HCT116 (cell line): Measurements from ENCODE around the gene COL7A1. TPM values are rescaled to one million over a fixed set of nuclear protein-coding genes. Genes with fewer than 3 reads are reported as not detected.

Experiments used
- ATAC-seq: fragments of 200-7000 bp; cut with Tn5 transposase; 2 replicates; pipeline ENCODE4 v1.9.1; 2020; ENCODE audit warnings: mild to moderate bottlenecking, moderate library complexity
- BruUV-seq: library from RNA; stranded (reverse); fragments of 400-500 nt; replicated peaks from 2 replicates; lab custom pipeline; 2021; lab: Mats Ljungman, UMichigan
- CTCF ChIA-PET: fragments of 300-600 bp; sonication (Branson Sonifier 250); formaldehyde crosslinking; loops from one replicate; lab custom pipeline; 2021; ENCODE audit warnings: antibody characterized with exemption; lab: Charles Lee
- POLR2A ChIA-PET: fragments of 300-600, 350-600 bp; sonication (Branson Sonifier 250); formaldehyde crosslinking; loops from one replicate; lab custom pipeline; 2021; ENCODE audit warnings: antibody characterized with exemption; lab: Charles Lee
- RAD21 ChIA-PET, 2 experiments: fragments of 300-600 bp; sonication (Branson Sonifier 250); formaldehyde crosslinking; loops; one replicate each; lab custom pipeline; 2023; ENCODE audit warnings: low total read pairs in 2 of 2; ENCODE audit not compliant: uncharacterized antibody in 2 of 2, unreplicated experiment in 2 of 2, low non-redundant PET in 1 of 2; lab: Charles Lee
- DNase-seq: peaks from one replicate; pipeline ENCODE4 v3.0.0-alpha.2; 2010; ENCODE audit warnings: low read depth, low spot score
- H2AFZ ChIP-seq: fragments of 200-600 bp; shearing (Covaris generic), sonication (generic); 2 replicates; pipeline ENCODE4 v1.6.1; 2017; ENCODE audit warnings: low read depth, mixed run types, mixed read lengths, antibody characterized with exemption, low read length; ENCODE audit not compliant: poor library complexity, severe bottlenecking
- H3K27ac ChIP-seq: 2 replicates; pipeline ENCODE4 v1.5.1; 2012; ENCODE audit warnings: low read depth, low read length
- H3K27me3 ChIP-seq: fragments of 200-600 bp; sonication (generic); 2 replicates; pipeline ENCODE4 v1.6.1; 2016; ENCODE audit warnings: mixed run types, low read length, mixed read lengths; ENCODE audit not compliant: insufficient read depth
- H3K36me3 ChIP-seq, 2 experiments: fragments of 200-500 bp in 1 of 2; fragments of 200-600 bp in 1 of 2; sonication (Bioruptor generic) in 1 of 2; sonication (generic) in 1 of 2; 2 replicates each; pipeline versions ENCODE4 v1.5.1 to v1.6.1; 2014 to 2016; ENCODE audit warnings: low read length in 2 of 2, inconsistent platforms in 1 of 2, mixed read lengths in 1 of 2, mixed run types in 1 of 2; ENCODE audit not compliant: insufficient read depth in 2 of 2, control insufficient read depth in 1 of 2
- H3K4me1 ChIP-seq, 2 experiments: fragments of 200-600 bp in 1 of 2; sonication (generic) in 1 of 2; 2 replicates each; pipeline versions ENCODE4 v1.5.1 to v1.6.1; 2012 to 2017; ENCODE audit warnings: low read length in 2 of 2, inconsistent platforms in 1 of 2, mild to moderate bottlenecking in 1 of 2, mixed read lengths in 1 of 2, mixed run types in 1 of 2, moderate library complexity in 1 of 2; ENCODE audit not compliant: insufficient read depth in 2 of 2, control insufficient read depth in 1 of 2
- H3K4me2 ChIP-seq: fragments of 200-600 bp; sonication (generic); 2 replicates; pipeline ENCODE4 v1.6.1; 2017; ENCODE audit warnings: mixed run types, low read length, mixed read lengths
- H3K4me3 ChIP-seq, 2 experiments: fragments of 200-600 bp in 1 of 2; sonication (generic) in 1 of 2; replicated peaks in 1 of 2; 2 replicates each; pipeline ENCODE4 v1.5.1; 2011 to 2016; ENCODE audit warnings: low read length in 2 of 2, control low read depth in 1 of 2, low read depth in 1 of 2, mild to moderate bottlenecking in 1 of 2, mixed read lengths in 1 of 2, mixed run types in 1 of 2
- H3K79me2 ChIP-seq: fragments of 200-600 bp; sonication (generic); 2 replicates; pipeline ENCODE4 v1.6.1; 2017; ENCODE audit warnings: mild to moderate bottlenecking, mixed run types, low read length, moderate library complexity, mixed read lengths; ENCODE audit not compliant: insufficient read depth
- H3K9ac ChIP-seq: fragments of 200-600 bp; sonication (generic); 2 replicates; pipeline ENCODE4 v1.6.1; 2016; ENCODE audit warnings: low read length, mixed read lengths
- H3K9me2 ChIP-seq: fragments of 200-600 bp; sonication (generic), shearing (Covaris generic); 2 replicates; pipeline ENCODE4 v1.6.1; 2017; ENCODE audit warnings: mixed run types, mild to moderate bottlenecking, moderate library complexity; ENCODE audit not compliant: insufficient read depth
- H3K9me3 ChIP-seq, 2 experiments: fragments of 200-500 bp in 1 of 2; fragments of 200-600 bp in 1 of 2; sonication (Bioruptor generic) in 1 of 2; sonication (generic) in 1 of 2; 2 replicates each; pipeline ENCODE4 v1.6.1; 2014 to 2017; ENCODE audit warnings: low read length in 2 of 2, mixed read lengths in 2 of 2, inconsistent platforms in 1 of 2, low read depth in 1 of 2, mild to moderate bottlenecking in 1 of 2, mixed run types in 1 of 2, moderate library complexity in 1 of 2; ENCODE audit not compliant: control insufficient read depth in 1 of 2, insufficient read depth in 1 of 2
- H4K20me1 ChIP-seq: fragments of 200-600 bp; sonication (generic), shearing (Covaris generic); 2 replicates; pipeline ENCODE4 v1.6.1; 2017; ENCODE audit warnings: mixed run types, mild to moderate bottlenecking, moderate library complexity; ENCODE audit not compliant: insufficient read depth
- CEBPB ChIP-seq: IDR thresholded peaks from 2 replicates; pipeline ENCODE4 v1.6.1; 2012; ENCODE audit warnings: low read depth
- EZH2 ChIP-seq: fragments of 200-600 bp; sonication (generic); IDR thresholded peaks from 2 replicates; pipeline ENCODE4 v1.6.1; 2017; ENCODE audit warnings: antibody characterized with exemption, mixed run types
- EZH2phosphoT487 ChIP-seq: fragments of 200-600 bp; IDR thresholded peaks from 2 replicates; pipeline ENCODE4 v1.6.1; 2018; ENCODE audit warnings: antibody characterized with exemption, borderline replicate concordance
- FOSL1 ChIP-seq: IDR thresholded peaks from 2 replicates; pipeline ENCODE4 v1.6.1; 2012; ENCODE audit warnings: low read depth
- RAD21 ChIP-seq: IDR thresholded peaks from 2 replicates; pipeline ENCODE4 v1.6.1; 2012; ENCODE audit warnings: low read depth, mild to moderate bottlenecking
- SIN3A ChIP-seq: IDR thresholded peaks from 2 replicates; pipeline ENCODE4 v1.6.1; 2012; ENCODE audit warnings: low read depth
- SP1 ChIP-seq: IDR thresholded peaks from 2 replicates; pipeline ENCODE4 v1.6.1; 2012; ENCODE audit warnings: low read depth
- SRF ChIP-seq: IDR thresholded peaks from 2 replicates; pipeline ENCODE4 v1.6.1; 2012; ENCODE audit warnings: low read depth
- TCF7L2 ChIP-seq: IDR thresholded peaks from 2 replicates; pipeline ENCODE4 v1.7.0; 2011; ENCODE audit warnings: borderline replicate concordance, inconsistent platforms; ENCODE audit not compliant: insufficient read depth, insufficient read length; ENCODE audit errors: extremely low read depth
- intact Hi-C: fragments of 100-400 bp; cut with micrococcal nuclease; formaldehyde crosslinking; loops from 2 replicates; pipeline ENCODE4 v1.10.0; 2022
- total RNA-seq: library from RNA; stranded (reverse); gene quantifications from one replicate; pipeline ENCODE4 v1.2.1, GENCODE V29; 2021; ENCODE audit not compliant: unreplicated experiment

The COL7A1 gene
- total RNA-seq, 1 experiment from 2014 or later, result 11.4 TPM

GRCh38 chr3:48625600-48625999, 30.5 kb upstream of the COL7A1 start (continued):
- TF ChIP-seq TCF7L2, result no peak
- no peak for TF ChIP-seq EZH2
- TF ChIP-seq EZH2phosphoT487, result no peak
- TF ChIP-seq SP1, result no peak
- no peak for TF ChIP-seq SIN3A
- no peak for TF ChIP-seq RAD21
- no peak for TF ChIP-seq FOSL1
- TF ChIP-seq, all 23 proteins: peak for 0

- BruUV-seq, result no TSS peak
- ChIA-PET POLR2A (interaction anchor here (0.8 kb wide), 1 partner anchor 38 kb away, joined by 3 read pairs; the partner anchor contains the start of gene CELSR3), RAD21 (no interaction called here), CTCF (no interaction called here)
- ATAC-seq (no peak), DNase-seq (no peak)
- H3K79me2 ChIP-seq, result no peaks in the 10 kb centered on the region
- no peaks in the 10 kb centered on the region for H3K9me2 ChIP-seq
- TF ChIP-seq CEBPB (no peak), RAD21 (no peak), SIN3A (no peak), SP1 (no peak), SRF (no peak)
- no peaks in the 10 kb centered on the region for H4K20me1 ChIP-seq
- intact Hi-C loops, result no loop called here
- H3K36me3 ChIP-seq, result peaks cover 13 to 14% of the 10 kb centered on the region in 2 experiments; a peak in 3 of 4 replicates
- no peak overlapping the region for H3K9ac ChIP-seq
- no peaks in the 10 kb centered on the region for H3K27me3 ChIP-seq
- H3K4me1 ChIP-seq, result no peaks in the 10 kb centered on the region
- H2AFZ ChIP-seq, result no peak overlapping the region
- H3K4me2 ChIP-seq, result no peak overlapping the region
- no peak overlapping the region for H3K4me3 ChIP-seq
- no peaks in the 10 kb centered on the region for H3K9me3 ChIP-seq
- no peak overlapping the region for H3K27ac ChIP-seq
Observed at GRCh38 chr3:48624767-48625166, 29.6 kb upstream of the COL7A1 start.
